Measurements from ENCODE around the gene TMEM63B. TPM values are rescaled to one million over a fixed set of nuclear protein-coding genes. Genes with fewer than 3 reads are reported as not detected.

TMEM63B gene
- total RNA-seq, 1 experiment from 2014 or later, result 11.5 TPM

DNA sequence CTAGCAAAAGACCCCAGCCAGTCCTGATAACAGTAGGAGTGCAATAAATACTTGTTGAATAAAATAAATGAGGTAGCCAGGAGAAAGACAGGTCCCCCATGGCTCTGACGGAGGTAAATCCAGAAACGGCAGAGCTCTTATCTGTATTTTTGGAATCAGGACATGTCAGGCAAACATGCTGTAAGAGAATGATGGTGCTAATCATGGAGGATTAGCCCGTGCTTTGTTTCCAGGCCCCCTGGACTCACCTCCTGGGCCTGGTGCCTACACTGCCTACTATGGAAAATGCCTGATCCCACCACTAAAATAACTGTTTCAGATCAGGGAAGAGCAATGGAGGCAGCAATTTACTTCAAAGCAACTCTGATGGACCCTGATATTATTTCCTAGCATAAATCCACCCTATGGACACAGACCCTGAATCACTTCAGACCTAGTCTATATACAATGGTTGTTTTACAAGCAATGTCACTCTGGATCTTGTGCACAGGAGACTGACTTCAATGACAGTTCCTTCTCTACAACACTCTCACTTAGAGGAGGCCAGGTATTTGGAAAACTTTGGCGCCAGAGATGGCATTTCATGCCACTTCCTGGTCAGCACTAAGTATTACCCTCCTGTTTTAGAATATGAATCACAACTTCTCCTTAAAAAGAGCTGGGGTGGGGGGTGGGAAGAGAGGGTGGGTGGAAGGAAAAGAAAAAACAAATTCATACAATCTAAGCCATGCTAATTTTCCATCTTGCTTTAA is 6.5 kb upstream of the TMEM63B start:
- Histone ChIP-seq H3K27me3 (no peaks in the 10 kb centered on the region), H3K4me1 (peaks cover 10% of the 10 kb centered on the region), H3K9me3 (replicated peaks) (no peaks in the 10 kb centered on the region), H3K27ac (no peak overlapping the region), H3K36me3 (peaks cover 8% of the 10 kb centered on the region), H3K4me3 (no peak overlapping the region)
- DNase-seq, result no peak

DNA sequence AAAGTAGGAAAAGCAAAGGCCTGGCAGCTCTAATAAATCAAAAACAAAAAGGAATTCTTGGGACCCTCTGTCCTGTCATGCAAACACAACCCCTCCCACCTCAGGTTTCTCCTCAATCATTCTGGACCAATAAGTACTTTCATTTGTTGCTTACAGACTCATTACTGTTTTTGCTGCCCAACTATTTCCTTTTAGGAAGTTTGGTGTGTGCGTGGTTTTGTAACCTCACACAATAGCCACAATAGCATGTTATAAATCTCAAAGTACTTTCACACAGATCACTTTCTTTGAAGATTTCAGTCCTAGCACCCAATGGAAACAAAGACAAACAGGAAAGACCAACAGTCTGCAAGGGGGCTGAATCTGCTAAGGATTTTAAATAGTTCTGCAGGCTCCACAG is 4.6 kb upstream of the TMEM63B start:
- no peaks in the 10 kb centered on the region for H3K9me3 ChIP-seq (replicated peaks)
- H3K36me3 ChIP-seq, result peaks cover 3% of the 10 kb centered on the region
- H3K4me1 ChIP-seq, result peaks cover 11% of the 10 kb centered on the region
- no peak overlapping the region for H3K27ac ChIP-seq
- no peak overlapping the region for H3K4me3 ChIP-seq
- H3K27me3 ChIP-seq, result no peaks in the 10 kb centered on the region
- no peak for DNase-seq

DNA sequence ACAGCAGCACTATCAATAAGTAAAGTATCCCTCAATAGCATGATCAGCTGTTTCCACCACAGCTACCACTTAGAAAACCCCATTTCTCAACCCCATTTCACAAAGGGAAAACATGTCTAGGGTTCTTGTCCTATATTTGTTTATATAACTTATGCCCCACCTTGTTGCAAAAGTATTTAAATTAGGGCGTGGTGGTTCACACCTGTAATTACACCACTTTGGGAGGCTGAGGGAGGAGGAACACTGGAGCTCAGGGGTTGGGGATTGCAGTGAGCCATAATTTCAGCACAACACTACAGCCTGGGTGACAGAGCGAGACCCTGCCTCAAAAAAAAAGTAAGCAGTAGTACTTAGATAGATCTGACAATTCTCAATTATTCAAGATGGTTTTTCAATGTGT is 3.8 kb upstream of the TMEM63B start:
- DNase-seq, result no peak
- Histone ChIP-seq H3K36me3 (no peaks in the 10 kb centered on the region; the same call in 1 of the 2 replicates), H3K4me1 (peaks cover 11% of the 10 kb centered on the region)

DNA sequence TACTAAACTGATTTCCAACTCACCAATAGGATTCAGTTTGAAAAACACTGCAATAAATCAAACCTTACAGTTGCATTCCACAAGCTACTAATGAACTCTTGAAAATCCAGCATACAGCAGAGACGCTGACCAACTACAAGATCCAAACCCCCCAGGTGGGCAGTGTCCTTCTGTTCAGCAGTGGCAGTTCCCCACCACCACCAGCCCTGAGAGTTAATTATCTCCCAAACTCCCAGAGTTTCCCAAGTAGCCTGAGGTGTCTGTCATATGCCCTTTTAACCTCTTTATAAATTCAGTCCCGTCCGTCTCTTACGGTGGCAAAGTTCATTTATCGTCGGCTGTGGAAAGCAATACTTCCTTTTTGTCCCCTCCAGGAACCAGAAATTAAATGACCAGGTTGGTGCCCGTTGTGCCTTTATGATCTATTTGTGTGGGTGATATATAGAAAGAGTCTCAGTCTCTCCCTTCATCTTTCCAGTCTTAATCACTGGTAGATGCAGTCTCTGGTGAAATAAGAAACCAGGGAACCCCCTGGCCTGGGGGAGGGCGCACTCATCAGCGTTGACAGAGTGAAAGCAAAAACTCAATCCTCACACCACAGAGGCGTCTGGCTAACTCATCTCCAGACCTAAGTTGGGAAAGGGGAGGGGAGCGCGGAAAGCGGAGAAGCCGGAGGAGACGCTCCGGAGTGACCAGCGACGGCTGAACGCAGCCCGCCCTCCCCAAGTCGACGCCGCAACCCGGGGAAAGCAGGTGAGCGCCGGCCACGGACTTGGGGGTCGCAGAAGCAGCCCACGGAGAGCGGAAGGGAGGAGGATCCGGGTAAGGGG is 819 bp upstream of the TMEM63B start:
- H3K4me1 ChIP-seq, result peaks cover 11% of the 10 kb centered on the region
- H3K27ac ChIP-seq, result peak overlapping the region; percentile 66
- H3K27me3 ChIP-seq, result no peaks in the 10 kb centered on the region
- DNase-seq, result peak; percentile 59 to 68
- H3K36me3 ChIP-seq, result no peaks in the 10 kb centered on the region; the same call in 1 of the 2 replicates
- H3K9me3 ChIP-seq (replicated peaks), result no peaks in the 10 kb centered on the region
- peak overlapping the region; percentile 67 for H3K4me3 ChIP-seq

More for the DNA sequence above, 3.8 kb upstream of the TMEM63B start:
- Histone ChIP-seq H3K4me3 (no peak overlapping the region), H3K9me3 (replicated peaks) (no peaks in the 10 kb centered on the region), H3K27me3 (no peaks in the 10 kb centered on the region), H3K27ac (no peak overlapping the region)

DNA sequence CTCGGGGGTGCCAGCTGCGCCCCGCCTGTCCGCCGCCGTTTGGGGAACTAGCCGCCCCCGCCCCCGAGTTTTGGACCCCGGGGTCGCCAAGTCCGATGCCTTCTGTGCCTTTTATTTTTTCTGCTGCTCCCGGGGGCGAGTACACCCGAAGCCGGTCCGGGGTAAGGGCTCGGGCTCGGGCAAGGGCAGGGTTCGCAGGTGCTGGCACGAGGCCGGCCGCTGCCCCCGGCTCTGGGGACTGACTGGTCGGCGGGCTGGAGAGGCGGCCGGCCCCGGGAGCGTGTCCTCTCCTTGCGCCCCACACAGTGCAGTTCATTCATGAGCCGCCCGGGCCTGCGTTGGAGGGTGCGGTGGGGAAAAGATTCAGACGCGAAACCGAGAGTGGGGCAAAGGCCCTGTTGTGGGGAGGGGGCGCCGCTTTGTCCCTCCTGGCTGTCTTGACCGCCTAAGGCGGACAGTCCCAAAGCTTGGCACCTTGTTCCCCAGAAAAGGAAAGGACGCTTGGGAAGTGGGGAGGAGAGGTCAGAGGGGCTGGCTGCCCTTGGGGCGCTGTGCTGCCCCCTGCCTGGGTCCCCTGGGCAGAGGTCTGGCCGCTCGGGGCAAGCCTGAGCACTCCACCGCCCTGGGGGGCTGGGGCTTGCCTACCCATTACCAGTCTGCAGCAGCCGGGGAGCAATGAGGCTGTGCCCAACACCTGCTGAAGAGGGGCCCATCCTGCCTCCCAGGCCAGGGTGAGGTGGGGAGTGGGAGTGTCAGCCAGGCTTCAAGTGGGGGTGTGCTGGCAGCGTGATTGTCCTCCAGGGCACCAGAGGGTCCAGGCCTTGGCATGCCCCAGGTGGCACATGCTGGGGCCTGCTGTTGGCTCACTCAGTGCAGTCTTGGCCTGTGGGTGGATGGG is 915 bp downstream of the TMEM63B start:
- Histone ChIP-seq H3K27me3 (no peaks in the 10 kb centered on the region), H3K36me3 (no peaks in the 10 kb centered on the region; the same call in 1 of the 2 replicates), H3K4me1 (peaks cover 11% of the 10 kb centered on the region), H3K9me3 (replicated peaks) (no peaks in the 10 kb centered on the region), H3K27ac (no peak overlapping the region), H3K4me3 (peak overlapping the region; percentile 67)
- DNase-seq, result peak; percentile 44 to 50

DNA sequence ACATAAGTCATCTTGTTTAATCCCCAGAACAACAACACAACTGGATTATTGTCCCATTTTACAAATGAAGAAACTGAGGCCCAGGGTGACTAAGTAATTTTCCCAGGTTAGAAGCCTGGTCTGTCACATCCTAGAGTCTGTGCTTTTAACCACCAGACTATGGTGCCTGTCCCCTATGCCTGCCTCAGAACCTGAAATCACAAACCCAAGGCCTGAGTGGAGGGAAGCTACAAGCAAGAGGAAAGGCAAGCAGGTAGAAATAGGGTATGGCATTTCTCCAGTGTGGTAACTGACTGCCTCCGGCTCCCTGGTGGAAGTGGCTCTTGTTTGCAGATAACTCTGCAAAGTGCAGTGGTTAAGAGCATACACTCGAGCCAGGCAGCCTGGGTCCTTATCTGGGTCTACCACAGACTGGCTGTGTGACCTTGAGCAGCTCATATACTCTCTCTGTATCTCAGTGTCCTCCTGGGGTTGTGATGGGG is 2.5 kb downstream of the TMEM63B start:
- Histone ChIP-seq H3K27ac (no peak overlapping the region), H3K9me3 (replicated peaks) (no peaks in the 10 kb centered on the region), H3K4me1 (peaks cover 13% of the 10 kb centered on the region), H3K4me3 (no peak overlapping the region), H3K27me3 (no peaks in the 10 kb centered on the region), H3K36me3 (no peaks in the 10 kb centered on the region; the same call in 1 of the 2 replicates)
- DNase-seq, result no peak

DNA sequence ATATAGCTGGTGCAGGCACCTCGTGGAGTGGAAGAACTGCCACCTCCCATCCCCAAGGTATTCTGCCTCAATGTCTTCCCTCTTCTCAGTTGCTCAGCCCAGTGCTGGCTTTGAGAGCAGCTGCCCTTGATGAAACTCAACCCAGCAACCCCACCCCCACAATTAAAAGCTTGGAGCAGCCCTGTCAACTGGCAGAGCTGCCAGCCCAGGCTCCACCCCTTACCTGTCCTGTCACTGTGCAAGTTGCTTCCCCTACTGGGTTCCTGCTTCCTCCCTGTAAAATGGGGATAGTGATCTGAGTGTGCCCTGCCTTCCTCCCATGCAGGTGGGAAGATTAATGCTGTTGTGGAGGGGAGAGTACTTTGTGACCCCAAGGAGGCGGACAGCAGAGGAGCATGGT is 4.5 kb downstream of the TMEM63B start:
- Histone ChIP-seq H3K4me3 (no peak overlapping the region), H3K4me1 (peaks cover 6% of the 10 kb centered on the region; the same call in 1 of the 2 replicates), H3K9me3 (replicated peaks) (no peaks in the 10 kb centered on the region), H3K27ac (no peak overlapping the region), H3K27me3 (no peaks in the 10 kb centered on the region), H3K36me3 (no peaks in the 10 kb centered on the region)
- DNase-seq, result no peak

DNA sequence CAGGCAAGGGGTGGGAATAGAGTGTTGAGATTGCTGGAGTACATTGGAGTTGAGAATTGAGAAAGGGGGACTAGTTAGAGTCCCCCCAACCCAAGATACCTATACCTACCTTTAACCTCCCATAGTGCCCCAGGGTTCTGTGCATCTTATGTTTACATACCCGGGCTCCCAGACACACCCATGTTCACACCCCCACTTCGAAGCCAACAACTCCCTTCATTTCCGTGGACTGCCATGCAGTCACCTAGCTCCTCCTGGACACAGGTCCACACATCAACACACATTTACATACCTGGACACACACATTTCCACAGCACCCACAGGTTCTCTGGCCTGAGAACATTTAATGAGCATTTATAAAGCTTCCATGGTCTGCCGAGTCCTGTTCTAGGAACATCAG is 5.1 kb downstream of the TMEM63B start:
- Histone ChIP-seq H3K9me3 (replicated peaks) (no peaks in the 10 kb centered on the region), H3K4me3 (no peak overlapping the region), H3K27ac (no peak overlapping the region), H3K27me3 (no peaks in the 10 kb centered on the region), H3K36me3 (no peaks in the 10 kb centered on the region), H3K4me1 (peaks cover 6% of the 10 kb centered on the region; the same call in 1 of the 2 replicates)
- DNase-seq, result no peak

DNA sequence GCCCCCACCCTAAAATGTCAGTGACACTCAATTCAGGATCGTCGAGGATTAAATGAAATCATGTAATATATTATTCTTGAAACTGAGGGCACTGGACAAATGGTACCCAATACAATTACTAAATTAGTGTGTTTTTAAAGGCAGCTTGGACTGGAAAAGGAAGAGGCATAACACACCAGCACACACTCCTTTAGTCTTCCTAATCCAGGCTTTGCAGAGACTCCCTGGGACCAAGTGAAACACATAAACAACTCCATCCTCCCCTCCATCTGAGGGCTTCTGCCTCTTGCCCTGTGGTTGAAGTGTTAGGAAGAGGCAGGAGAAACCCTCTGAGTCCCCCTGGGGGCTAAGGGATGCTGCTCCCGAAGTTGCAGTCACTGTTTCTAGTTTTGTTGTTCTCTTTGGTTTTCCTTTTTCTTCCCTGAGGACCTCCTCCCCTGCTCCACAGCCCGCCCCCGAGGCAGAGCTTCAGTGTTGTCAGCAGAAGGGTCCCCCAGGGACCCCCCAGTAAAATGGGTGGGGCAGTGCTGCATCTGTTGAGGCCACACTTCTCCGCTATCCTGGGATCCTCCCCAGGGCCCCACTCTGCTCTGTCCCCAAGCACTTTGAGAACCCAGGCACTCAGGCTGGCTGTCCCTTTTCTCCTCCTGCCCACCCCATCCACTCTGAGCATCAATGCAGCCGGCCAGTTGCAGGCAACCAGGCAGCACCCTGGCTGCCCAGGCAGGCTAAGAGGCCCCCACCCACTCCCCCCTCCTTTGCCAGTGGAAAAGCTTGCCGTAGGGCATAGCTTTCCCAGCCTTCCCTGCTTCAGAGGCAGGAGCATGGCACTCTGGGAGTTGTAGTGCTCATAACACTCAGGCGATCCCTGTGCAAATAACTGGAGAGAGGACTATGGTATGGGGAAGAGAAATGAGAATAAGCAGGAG is 5.9 kb downstream of the TMEM63B start:
- H3K27me3 ChIP-seq, result no peaks in the 10 kb centered on the region
- peaks cover 6% of the 10 kb centered on the region; the same call in 1 of the 2 replicates for H3K4me1 ChIP-seq
- H3K27ac ChIP-seq, result no peak overlapping the region; the same call in 1 of the 2 replicates
- peak overlapping the region; percentile 37 for H3K4me3 ChIP-seq
- H3K36me3 ChIP-seq, result no peaks in the 10 kb centered on the region
- peak; percentile 83 to 87 for DNase-seq
- H3K9me3 ChIP-seq (replicated peaks), result no peaks in the 10 kb centered on the region

DNA sequence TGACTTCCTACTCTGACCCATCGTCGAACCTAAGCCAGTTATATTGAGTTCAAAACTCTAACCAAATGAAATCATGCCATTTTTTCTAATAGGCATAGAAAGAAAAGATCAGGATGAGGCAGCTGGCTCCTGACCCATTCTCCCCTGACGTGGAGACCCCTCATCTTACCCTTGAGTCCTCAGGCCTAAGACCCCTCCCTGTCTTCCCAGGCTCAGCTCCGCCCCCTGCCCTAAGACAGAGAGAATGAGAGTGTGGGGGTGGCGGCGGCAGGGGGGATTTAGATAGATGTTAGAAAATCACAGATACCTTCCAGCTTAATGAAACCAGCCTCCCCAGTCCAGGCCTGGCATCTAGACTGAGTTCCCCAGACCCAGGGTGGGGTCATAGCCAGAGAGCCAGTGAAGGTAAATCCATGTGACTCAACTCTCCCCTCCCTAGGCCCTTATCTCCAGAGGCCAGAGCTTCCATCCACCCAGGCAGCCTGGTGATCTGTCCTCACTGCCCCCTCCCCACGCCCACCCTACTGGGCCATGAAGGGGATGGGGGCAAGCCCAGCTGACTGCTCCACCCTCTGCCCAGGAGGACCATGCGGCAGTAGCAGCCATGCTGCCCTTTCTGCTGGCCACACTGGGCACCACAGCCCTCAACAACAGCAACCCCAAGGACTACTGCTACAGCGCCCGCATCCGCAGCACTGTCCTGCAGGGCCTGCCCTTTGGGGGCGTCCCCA is 6.8 kb downstream of the TMEM63B start:
- Histone ChIP-seq H3K27ac (no peak overlapping the region), H3K27me3 (no peaks in the 10 kb centered on the region), H3K4me3 (no peak overlapping the region), H3K4me1 (peaks cover 6% of the 10 kb centered on the region; the same call in 1 of the 2 replicates), H3K36me3 (no peaks in the 10 kb centered on the region), H3K9me3 (replicated peaks) (no peaks in the 10 kb centered on the region)
- DNase-seq, result no peak

DNA sequence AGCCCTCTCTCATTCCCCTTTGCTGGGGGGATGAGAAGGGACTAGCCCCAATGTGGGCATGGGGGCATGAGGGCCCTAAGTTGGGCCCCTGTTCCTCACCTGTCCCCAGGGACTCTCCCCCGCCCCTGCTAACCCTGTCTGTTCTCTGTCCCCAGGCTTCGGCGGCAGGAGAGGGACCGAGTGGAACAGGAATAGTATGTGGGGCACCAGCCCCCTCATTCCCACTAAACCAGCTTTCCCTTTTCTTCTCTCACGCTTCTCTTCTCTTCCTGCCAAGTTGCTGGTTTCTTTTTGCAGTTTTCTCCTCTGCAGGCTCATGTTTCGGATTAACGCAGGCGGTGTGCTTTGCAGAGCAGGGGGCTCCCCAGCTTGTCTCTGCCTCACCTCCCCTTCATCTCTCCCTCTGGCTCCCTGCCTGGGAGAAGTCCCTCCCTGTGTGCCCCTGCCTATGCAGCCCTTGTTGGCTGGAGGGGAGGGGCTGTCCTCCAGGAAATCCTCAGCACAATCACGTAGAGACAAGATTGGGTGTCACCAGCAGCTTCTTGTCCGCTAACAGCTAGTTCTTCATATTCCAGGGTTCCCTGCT is 7.9 kb downstream of the TMEM63B start:
- no peak overlapping the region for H3K4me3 ChIP-seq
- H3K4me1 ChIP-seq, result peaks cover 6% of the 10 kb centered on the region; the same call in 1 of the 2 replicates
- H3K27ac ChIP-seq, result no peak overlapping the region
- no peaks in the 10 kb centered on the region for H3K36me3 ChIP-seq
- H3K9me3 ChIP-seq (replicated peaks), result no peaks in the 10 kb centered on the region
- DNase-seq, result no peak
- H3K27me3 ChIP-seq, result no peaks in the 10 kb centered on the region

DNA sequence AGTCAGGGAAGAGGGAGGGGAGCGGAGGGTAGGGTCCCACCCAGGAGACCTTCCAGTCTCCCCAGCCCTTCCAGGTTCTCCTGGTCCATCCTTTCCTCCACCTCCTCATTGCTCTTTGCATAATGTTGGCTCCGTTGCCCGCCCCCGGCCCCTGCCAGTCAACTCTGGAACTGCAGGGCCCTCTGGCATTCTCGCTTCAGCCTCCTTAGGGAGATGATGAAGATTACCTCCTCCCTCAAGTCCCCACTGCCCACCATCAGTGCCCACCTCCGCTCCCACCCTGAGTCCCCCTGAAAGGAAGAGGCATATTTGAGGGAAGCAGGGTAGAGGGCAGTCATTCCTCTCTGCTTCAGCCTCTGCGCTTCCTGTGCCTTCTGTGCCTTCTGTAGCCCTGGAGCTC is 8.5 kb downstream of the TMEM63B start:
- no peaks in the 10 kb centered on the region for H3K36me3 ChIP-seq

More for the DNA sequence above, 8.5 kb downstream of the TMEM63B start:
- Histone ChIP-seq H3K27ac (no peak overlapping the region), H3K4me1 (peaks cover 6% of the 10 kb centered on the region; the same call in 1 of the 2 replicates), H3K4me3 (no peak overlapping the region), H3K27me3 (no peaks in the 10 kb centered on the region), H3K9me3 (replicated peaks) (no peaks in the 10 kb centered on the region)
- DNase-seq, result no peak

Data from SJCRH30 (cell line).